ENCODE measurements around the gene LAMA2. TPM values are rescaled to one million over a fixed set of nuclear protein-coding genes. Genes with fewer than 3 reads are reported as not detected.

Gene LAMA2
- total and polyA plus RNA-seq, 2 experiments from 2014 or later = 13.4 to 78.1 TPM

DNA sequence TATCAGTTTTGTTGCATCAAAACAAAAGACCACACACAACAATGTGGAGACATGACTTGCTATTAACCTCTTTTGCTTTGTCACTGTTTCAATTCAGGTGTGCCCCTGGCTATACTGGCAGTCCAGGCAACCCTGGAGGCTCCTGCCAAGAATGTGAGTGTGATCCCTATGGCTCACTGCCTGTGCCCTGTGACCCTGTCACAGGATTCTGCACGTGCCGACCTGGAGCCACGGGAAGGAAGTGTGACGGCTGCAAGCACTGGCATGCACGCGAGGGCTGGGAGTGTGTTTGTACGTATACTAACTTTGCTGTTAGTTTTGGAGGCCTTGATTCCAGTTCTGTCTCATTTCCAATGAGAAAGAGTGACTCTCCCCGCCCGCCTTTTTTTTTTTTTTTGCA, 470.1 kb downstream of the LAMA2 start:
- DNase-seq (ENCODE audit: low read depth in 1 of 2, low spot score in 1 of 2) = no peak
- no peak overlapping the region for H3K27ac ChIP-seq
- H3K27me3 ChIP-seq = no peaks in the 10 kb centered on the region
- TF ChIP-seq, protein P1, sequence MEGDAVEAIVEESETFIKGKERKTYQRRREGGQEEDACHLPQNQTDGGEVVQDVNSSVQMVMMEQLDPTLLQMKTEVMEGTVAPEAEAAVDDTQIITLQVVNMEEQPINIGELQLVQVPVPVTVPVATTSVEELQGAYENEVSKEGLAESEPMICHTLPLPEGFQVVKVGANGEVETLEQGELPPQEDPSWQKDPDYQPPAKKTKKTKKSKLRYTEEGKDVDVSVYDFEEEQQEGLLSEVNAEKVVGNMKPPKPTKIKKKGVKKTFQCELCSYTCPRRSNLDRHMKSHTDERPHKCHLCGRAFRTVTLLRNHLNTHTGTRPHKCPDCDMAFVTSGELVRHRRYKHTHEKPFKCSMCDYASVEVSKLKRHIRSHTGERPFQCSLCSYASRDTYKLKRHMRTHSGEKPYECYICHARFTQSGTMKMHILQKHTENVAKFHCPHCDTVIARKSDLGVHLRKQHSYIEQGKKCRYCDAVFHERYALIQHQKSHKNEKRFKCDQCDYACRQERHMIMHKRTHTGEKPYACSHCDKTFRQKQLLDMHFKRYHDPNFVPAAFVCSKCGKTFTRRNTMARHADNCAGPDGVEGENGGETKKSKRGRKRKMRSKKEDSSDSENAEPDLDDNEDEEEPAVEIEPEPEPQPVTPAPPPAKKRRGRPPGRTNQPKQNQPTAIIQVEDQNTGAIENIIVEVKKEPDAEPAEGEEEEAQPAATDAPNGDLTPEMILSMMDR (IDR thresholded peaks at IDR 0.05; ENCODE audit: low read depth, low read length) = no peak
- H3K4me1 ChIP-seq (ENCODE audit: low read depth) = no peaks in the 10 kb centered on the region
- peaks cover 6% of the 10 kb centered on the region for H3K36me3 ChIP-seq
- H3K4me3 ChIP-seq = no peak overlapping the region
- H3K9me3 ChIP-seq (ENCODE audit: low read depth) = no peaks in the 10 kb centered on the region

- H3K27me3 ChIP-seq = no peaks in the 10 kb centered on the region
- H3K4me3 ChIP-seq = no peak overlapping the region
- no peaks in the 10 kb centered on the region for H3K9me3 ChIP-seq (ENCODE audit: low read depth)
- H3K27ac ChIP-seq = no peak overlapping the region
- TF ChIP-seq, protein P1 (IDR thresholded peaks at IDR 0.05; ENCODE audit: low read depth, low read length) = no peak
- H3K36me3 ChIP-seq = no peaks in the 10 kb centered on the region
- no peak for DNase-seq (ENCODE audit: low read depth in 1 of 2, low spot score in 1 of 2)
- no peaks in the 10 kb centered on the region for H3K4me1 ChIP-seq (ENCODE audit: low read depth)
These were observed 473.2 kb downstream of the LAMA2 start for GRCh38 chr6:129356129-129356528.

GRCh38 chr6:129359811-129360681, 477.1 kb downstream of the LAMA2 start:
- Histone ChIP-seq H3K9me3 (ENCODE audit: low read depth) (no peaks in the 10 kb centered on the region), H3K4me3 (no peak overlapping the region), H3K27me3 (no peaks in the 10 kb centered on the region), H3K27ac (no peak overlapping the region), H3K36me3 (no peaks in the 10 kb centered on the region), H3K4me1 (ENCODE audit: low read depth) (no peaks in the 10 kb centered on the region)
- TF ChIP-seq, protein P1 (IDR thresholded peaks at IDR 0.05; ENCODE audit: low read depth, low read length) = no peak
- no peak for DNase-seq (ENCODE audit: low read depth in 1 of 2, low spot score in 1 of 2)

GRCh38 chr6:129360682-129360955, 477.7 kb downstream of the LAMA2 start:
- TF ChIP-seq, protein P1 (IDR thresholded peaks at IDR 0.05; ENCODE audit: low read depth, low read length) = no peak
- no peak for DNase-seq (ENCODE audit: low read depth in 1 of 2, low spot score in 1 of 2)
- H3K4me3 ChIP-seq = no peak overlapping the region
- no peaks in the 10 kb centered on the region for H3K27me3 ChIP-seq
- no peak overlapping the region for H3K27ac ChIP-seq
- H3K36me3 ChIP-seq = no peaks in the 10 kb centered on the region
- H3K9me3 ChIP-seq (ENCODE audit: low read depth) = no peaks in the 10 kb centered on the region
- no peaks in the 10 kb centered on the region for H3K4me1 ChIP-seq (ENCODE audit: low read depth)

- Histone ChIP-seq H3K27ac (no peak overlapping the region), H3K27me3 (no peaks in the 10 kb centered on the region), H3K9me3 (ENCODE audit: low read depth) (no peaks in the 10 kb centered on the region), H3K36me3 (no peaks in the 10 kb centered on the region), H3K4me3 (no peak overlapping the region), H3K4me1 (ENCODE audit: low read depth) (no peaks in the 10 kb centered on the region)
- DNase-seq (ENCODE audit: low read depth in 1 of 2, low spot score in 1 of 2) = no peak
- TF ChIP-seq, protein P1 (IDR thresholded peaks at IDR 0.05; ENCODE audit: low read depth, low read length) = no peak
These were observed 481.1 kb downstream of the LAMA2 start for GRCh38 chr6:129364037-129364436.

Data from cardiac muscle cell (in vitro differentiated cells and primary cell).